Naive thymus-derived CD4-positive, alpha-beta T cell (primary cell): ENCODE results near the gene TNFRSF1A. TPM values are rescaled to one million over a fixed set of nuclear protein-coding genes. Genes with fewer than 3 reads are reported as not detected.
A peak's percentile ranks its signal among the peaks of the same experiment; 100 is the strongest.

Experiments
- ATAC-seq: fragments of 150-1000 bp; cut with Tn5 transposase; 2 replicates; pipeline ENCODE4 v1.10.0; 2021; ENCODE audit warnings: mild to moderate bottlenecking, moderate library complexity
- CTCF ChIA-PET: fragments of 350-600 bp; sonication (Branson Sonifier 250); formaldehyde crosslinking; loops from one replicate; lab custom pipeline; 2021; ENCODE audit warnings: antibody characterized with exemption; lab: Charles Lee
- POLR2A ChIA-PET: fragments of 350-600 bp; sonication (Branson Sonifier 250); formaldehyde crosslinking; loops from one replicate; lab custom pipeline; 2021; ENCODE audit warnings: antibody characterized with exemption, inconsistent platforms; lab: Charles Lee
- DNase-seq, 9 donors: peaks; one replicate each; pipeline versions ENCODE4 v3.0.0 to v3.0.0-alpha.2; 2020 to 2022; ENCODE audit warnings: mixed read lengths in 1 of 9
- H3K27ac ChIP-seq: one replicate; pipeline ENCODE4 v1.7.0; 2013; ENCODE audit warnings: mild to moderate bottlenecking, low read depth, low read length, moderate library complexity
- H3K27me3 ChIP-seq, 2 donors: one replicate each; pipeline ENCODE4 v1.7.0; 2013; ENCODE audit warnings: low read length in 2 of 2, mild to moderate bottlenecking in 2 of 2, moderate library complexity in 2 of 2; ENCODE audit not compliant: control insufficient read depth in 2 of 2, insufficient read depth in 2 of 2
- H3K36me3 ChIP-seq, 3 experiments: 1 replicate in 2 of 3; 2 replicates in 1 of 3; pipeline ENCODE4 v1.7.0; 2013; ENCODE audit warnings: low read length in 3 of 3, mild to moderate bottlenecking in 3 of 3, moderate library complexity in 1 of 3; ENCODE audit not compliant: insufficient read depth in 3 of 3, control insufficient read depth in 2 of 3
- H3K4me1 ChIP-seq, 2 donors: one replicate each; pipeline ENCODE4 v1.7.0; 2013; ENCODE audit warnings: low read length in 2 of 2, mild to moderate bottlenecking in 2 of 2, moderate library complexity in 1 of 2; ENCODE audit not compliant: control insufficient read depth in 2 of 2, insufficient read depth in 2 of 2
- H3K4me3 ChIP-seq: 2 replicates; pipeline ENCODE4 v1.7.0; 2013; ENCODE audit warnings: mild to moderate bottlenecking, low read length
- H3K9me3 ChIP-seq, 3 experiments: 1 replicate in 2 of 3; 2 replicates in 1 of 3; pipeline ENCODE4 v1.7.0; 2013; ENCODE audit warnings: low read length in 3 of 3; ENCODE audit not compliant: control insufficient read depth in 2 of 3
- H3K27ac Mint-ChIP-seq, 9 donors: one replicate each; pipeline ENCODE4 v1.8.0; 2020 to 2022; ENCODE audit warnings: mixed read lengths in 9 of 9, mild to moderate bottlenecking in 8 of 9, moderate library complexity in 5 of 9, inconsistent platforms in 2 of 9
- H3K27me3 Mint-ChIP-seq, 5 donors: one replicate each; pipeline ENCODE4 v1.8.0; 2021 to 2022; ENCODE audit warnings: mixed read lengths in 5 of 5, mild to moderate bottlenecking in 1 of 5
- H3K36me3 Mint-ChIP-seq, 5 donors: one replicate each; pipeline ENCODE4 v1.8.0; 2020 to 2022; ENCODE audit warnings: mixed read lengths in 5 of 5, mild to moderate bottlenecking in 3 of 5, inconsistent platforms in 1 of 5
- H3K4me1 Mint-ChIP-seq, 7 donors: one replicate each; pipeline ENCODE4 v1.8.0; 2020 to 2022; ENCODE audit warnings: mixed read lengths in 7 of 7, mild to moderate bottlenecking in 3 of 7, inconsistent platforms in 1 of 7
- H3K4me3 Mint-ChIP-seq, 10 donors: one replicate each; pipeline ENCODE4 v1.8.0; 2020 to 2022; ENCODE audit warnings: mild to moderate bottlenecking in 10 of 10, mixed read lengths in 10 of 10, moderate library complexity in 6 of 10, inconsistent platforms in 2 of 10
- H3K9me3 Mint-ChIP-seq, 11 donors: one replicate each; pipeline ENCODE4 v1.8.0; 2020 to 2022; ENCODE audit warnings: mixed read lengths in 11 of 11, mild to moderate bottlenecking in 4 of 11, inconsistent platforms in 1 of 11, moderate library complexity in 1 of 11
- intact Hi-C, 2 donors: fragments of 100-400 bp; cut with micrococcal nuclease; formaldehyde crosslinking; loops; one replicate each; pipeline ENCODE4 v1.15.1; 2023
- polyA plus RNA-seq, 2 donors: library from polyadenylated mRNA; unstranded; fragments of 300-500 nt; fragmentation: Illumina TruSeq; gene quantifications; one replicate each; pipeline ENCODE4 v1.2.3, GENCODE V29; 2021
- total RNA-seq, 6 experiments: library from RNA in 5 of 6; stranded (reverse) in 5 of 6; gene quantifications; 1 replicate in 5 of 6; 2 replicates in 1 of 6; pipeline ENCODE4 v1.2.3 and lab custom pipeline; 2021 to 2026

The TNFRSF1A gene
- total and polyA plus RNA-seq, 7 experiments from 2014 or later = 24.1 to 99.4 (median 57.4) TPM

DNA sequence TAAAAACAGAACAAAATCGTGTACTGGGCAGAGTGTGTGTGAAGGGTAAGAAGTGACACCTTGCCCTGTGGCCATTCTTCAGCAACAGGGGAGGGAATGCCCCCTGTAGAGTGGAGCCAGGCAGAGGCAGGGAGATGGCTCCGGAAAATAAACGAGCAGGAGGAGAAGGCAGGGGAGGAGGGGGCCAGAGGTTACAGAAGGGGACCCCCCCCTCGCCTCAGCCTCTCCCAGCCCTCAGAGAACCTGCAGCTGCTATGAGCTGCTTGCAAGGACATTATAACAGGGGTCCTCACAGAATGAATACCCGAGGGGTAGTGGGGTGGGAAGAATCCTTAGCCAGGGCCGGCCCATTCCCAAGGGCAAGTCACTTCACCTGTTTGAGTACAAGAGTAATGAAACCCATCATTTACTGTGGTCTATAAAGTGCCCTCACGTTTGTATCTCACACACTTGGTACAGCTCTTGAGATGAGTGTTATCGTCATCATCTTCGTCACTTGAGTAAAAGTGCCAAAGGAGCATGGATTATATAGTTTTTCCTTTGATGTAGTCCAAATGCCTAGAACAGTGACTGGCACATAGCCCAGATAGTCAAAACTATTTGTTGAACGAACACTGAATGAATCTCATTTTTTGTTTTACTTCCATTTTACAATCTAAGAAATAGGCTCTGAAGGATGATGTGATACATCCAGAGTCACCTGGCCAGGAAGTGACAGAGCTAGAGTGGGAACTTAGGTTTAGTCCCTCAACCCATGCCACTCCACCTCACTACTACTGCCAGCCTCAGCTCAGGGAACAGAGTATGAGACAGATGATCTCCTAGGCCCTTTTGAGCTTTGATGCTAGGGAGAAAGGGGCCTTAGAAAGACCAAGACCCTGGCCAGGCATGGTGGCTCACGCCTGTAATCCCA is 19.0 kb upstream of the TNFRSF1A start:
- intact Hi-C loops = no loop called here
- ChIA-PET POLR2A (interaction anchor here (0.5 to 14.2 kb wide), 5 partner anchors 8 to 110 kb away, joined by 3 to 342 read pairs (median 3); partner anchors contain the start of genes TNFRSF1A and VAMP1), CTCF (interaction anchor here (0.7 to 8.4 kb wide), 2 partner anchors 26 to 27 kb away, joined by 3 to 139 read pairs; no protein-coding TSS in a partner anchor)
- no peaks in the 10 kb centered on the region for H3K27me3 ChIP-seq
- no peaks in the 10 kb centered on the region for H3K9me3 ChIP-seq
- peaks cover 0 to 12% of the 10 kb centered on the region in 2 donors for H3K4me1 ChIP-seq
- Mint-ChIP-seq H3K9me3 (peaks cover 0 to 1% (median 0%) of the 10 kb centered on the region in 11 donors), H3K4me1 (peaks cover 20 to 40% (median 36%) of the 10 kb centered on the region in 7 donors), H3K4me3 (peak overlapping the region in 8 of 10 donors; percentile 0 to 88 (median 75)), H3K36me3 (no peaks in the 10 kb centered on the region), H3K27me3 (peaks cover 0 to 17% (median 0%) of the 10 kb centered on the region in 5 donors), H3K27ac (peak overlapping the region; percentile 25 to 99 (median 90))
- no peak overlapping the region for H3K27ac ChIP-seq
- ATAC-seq (no peak), DNase-seq (no peak)
- no peak overlapping the region for H3K4me3 ChIP-seq
- peaks cover 0 to 5% (median 0%) of the 10 kb centered on the region in 3 experiments for H3K36me3 ChIP-seq

GRCh38 chr12:6360080-6360571 is 18.2 kb upstream of the TNFRSF1A start:
- H3K27ac Mint-ChIP-seq = peak overlapping the region in 7 of 9 donors; percentile 34 to 98 (median 85)
- peaks cover 25 to 43% (median 36%) of the 10 kb centered on the region in 7 donors for H3K4me1 Mint-ChIP-seq
- peaks cover 0 to 17% (median 0%) of the 10 kb centered on the region in 5 donors for H3K27me3 Mint-ChIP-seq
- ChIA-PET CTCF (interaction anchor here (0.7 kb wide), 2 partner anchors 25 to 26 kb away, joined by 3 read pairs; no protein-coding TSS in a partner anchor), POLR2A (interaction anchor here (0.5 to 14.2 kb wide), 4 partner anchors 8 to 45 kb away, joined by 3 to 342 read pairs (median 6); partner anchors contain the start of gene TNFRSF1A)
- Histone ChIP-seq H3K4me3 (no peak overlapping the region), H3K27me3 (no peaks in the 10 kb centered on the region), H3K9me3 (no peaks in the 10 kb centered on the region), H3K4me1 (peaks cover 0 to 12% of the 10 kb centered on the region in 2 donors), H3K36me3 (peaks cover 0 to 5% (median 0%) of the 10 kb centered on the region in 3 experiments), H3K27ac (no peak overlapping the region)
- H3K9me3 Mint-ChIP-seq = peaks cover 0 to 1% (median 0%) of the 10 kb centered on the region in 11 donors
- DNase-seq (no peak), ATAC-seq (no peak)
- no peaks in the 10 kb centered on the region for H3K36me3 Mint-ChIP-seq
- peak overlapping the region in 3 of 10 donors; percentile 3 to 58 (median 3) for H3K4me3 Mint-ChIP-seq
- intact Hi-C loops = no loop called here

- peaks cover 0 to 5% (median 0%) of the 10 kb centered on the region in 3 experiments for H3K36me3 ChIP-seq
- H3K27ac Mint-ChIP-seq = peak overlapping the region in 1 of 9 donors; percentile 30
- peaks cover 0 to 17% (median 0%) of the 10 kb centered on the region in 5 donors for H3K27me3 Mint-ChIP-seq
- DNase-seq (no peak), ATAC-seq (no peak)
- H3K27ac ChIP-seq = no peak overlapping the region
- no peaks in the 10 kb centered on the region for H3K9me3 ChIP-seq
- intact Hi-C loops = no loop called here
- peaks cover 0 to 12% of the 10 kb centered on the region in 2 donors for H3K4me1 ChIP-seq
- CTCF ChIA-PET = interaction anchor here (0.6 to 1.6 kb wide), 4 partner anchors 9 to 38 kb away, joined by 3 to 8 read pairs (median 4); no protein-coding TSS in a partner anchor
- no peak overlapping the region for H3K4me3 Mint-ChIP-seq
- peaks cover 25 to 40% (median 32%) of the 10 kb centered on the region in 7 donors for H3K4me1 Mint-ChIP-seq
- no peaks in the 10 kb centered on the region for H3K27me3 ChIP-seq
- H3K4me3 ChIP-seq = no peak overlapping the region
- no peaks in the 10 kb centered on the region for H3K36me3 Mint-ChIP-seq
- peaks cover 0 to 1% (median 0%) of the 10 kb centered on the region in 11 donors for H3K9me3 Mint-ChIP-seq
- POLR2A ChIA-PET = interaction anchor here (1.4 to 14.2 kb wide), 3 partner anchors 10 to 21 kb away, joined by 4 to 342 read pairs (median 17); partner anchors contain the start of gene TNFRSF1A
Measured at GRCh38 chr12:6358881-6359280, 17.0 kb upstream of the TNFRSF1A start.

DNA sequence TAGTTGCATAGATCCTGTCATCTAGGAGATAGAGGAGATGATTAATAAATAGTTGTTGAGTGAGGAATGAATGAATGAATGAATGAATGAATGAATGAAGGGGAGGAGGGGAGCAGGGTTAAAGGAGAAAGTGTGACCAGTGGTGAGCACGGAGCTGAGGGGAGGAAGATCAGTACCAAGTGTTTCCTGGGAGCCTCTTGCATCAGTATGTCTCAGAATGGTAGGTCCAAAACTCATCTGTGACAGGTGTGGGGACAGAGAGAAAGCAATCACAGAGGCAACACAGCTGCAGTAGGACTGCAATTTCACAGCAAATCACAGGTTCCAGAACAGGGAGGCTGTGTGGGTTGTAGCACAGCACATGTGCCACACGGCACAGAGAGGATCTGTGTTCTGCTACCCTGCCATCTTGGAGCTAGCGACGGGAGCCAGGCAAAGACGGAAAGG is 14.5 kb upstream of the TNFRSF1A start:
- H3K4me3 Mint-ChIP-seq = no peak overlapping the region
- Histone ChIP-seq H3K9me3 (no peaks in the 10 kb centered on the region), H3K4me3 (no peak overlapping the region), H3K36me3 (no peaks in the 10 kb centered on the region), H3K27me3 (no peaks in the 10 kb centered on the region), H3K27ac (no peak overlapping the region), H3K4me1 (no peaks in the 10 kb centered on the region)
- CTCF ChIA-PET = interaction anchor here (1.0 to 1.9 kb wide), 3 partner anchors 9 to 20 kb away, joined by 3 to 7 read pairs (median 3); no protein-coding TSS in a partner anchor
- ATAC-seq (no peak), DNase-seq (no peak)
- intact Hi-C loops = no loop called here
- peak overlapping the region in 1 of 9 donors; percentile 37 for H3K27ac Mint-ChIP-seq
- H3K27me3 Mint-ChIP-seq = peaks cover 0 to 17% (median 0%) of the 10 kb centered on the region in 5 donors
- POLR2A ChIA-PET = interaction anchor here (1.5 to 14.2 kb wide), 4 partner anchors 8 to 18 kb away, joined by 4 to 342 read pairs (median 10); partner anchors contain the start of gene TNFRSF1A
- peaks cover 12 to 28% (median 16%) of the 10 kb centered on the region in 7 donors for H3K4me1 Mint-ChIP-seq
- no peaks in the 10 kb centered on the region for H3K9me3 Mint-ChIP-seq
- H3K36me3 Mint-ChIP-seq = no peaks in the 10 kb centered on the region

GRCh38 chr12:6355491-6356373 is 13.9 kb upstream of the TNFRSF1A start:
- no peak overlapping the region for H3K4me3 Mint-ChIP-seq

More at GRCh38 chr12:6355491-6356373, 13.9 kb upstream of the TNFRSF1A start:
- ChIA-PET CTCF (interaction anchor here (1.0 to 1.9 kb wide), 2 partner anchors 9 to 20 kb away, joined by 3 to 7 read pairs; no protein-coding TSS in a partner anchor), POLR2A (interaction anchor here (1.5 to 14.2 kb wide), 3 partner anchors 8 to 17 kb away, joined by 4 to 342 read pairs (median 17); partner anchors contain the start of gene TNFRSF1A)
- H3K9me3 Mint-ChIP-seq = no peaks in the 10 kb centered on the region
- H3K36me3 ChIP-seq = no peaks in the 10 kb centered on the region
- peak overlapping the region in 3 of 9 donors; percentile 19 to 79 (median 26) for H3K27ac Mint-ChIP-seq
- DNase-seq = no peak
- peaks cover 0 to 17% (median 0%) of the 10 kb centered on the region in 5 donors for H3K27me3 Mint-ChIP-seq
- no peaks in the 10 kb centered on the region for H3K4me1 ChIP-seq
- no peaks in the 10 kb centered on the region for H3K36me3 Mint-ChIP-seq
- peak; percentile 78 for ATAC-seq
- no peak overlapping the region for H3K27ac ChIP-seq
- H3K9me3 ChIP-seq = no peaks in the 10 kb centered on the region
- no peak overlapping the region for H3K4me3 ChIP-seq
- H3K27me3 ChIP-seq = no peaks in the 10 kb centered on the region
- intact Hi-C loops = no loop called here
- H3K4me1 Mint-ChIP-seq = peaks cover 9 to 23% (median 12%) of the 10 kb centered on the region in 7 donors
